GM12878 (cell line): Measurements from ENCODE around the gene FAM170B. TPM values are rescaled to one million over a fixed set of nuclear protein-coding genes. Genes with fewer than 3 reads are reported as not detected.

Experiments used
- ATAC-seq: fragments of 200-7000 bp; cut with Tn5 transposase; 3 replicates; pipeline ENCODE4 v1.9.1; 2020; ENCODE audit warnings: mild to moderate bottlenecking, moderate library complexity
- BruUV-seq: library from RNA; stranded (reverse); fragments of 400-500 nt; replicated peaks from 2 replicates; lab custom pipeline; 2021; lab: Mats Ljungman, UMichigan
- CTCF ChIA-PET: fragments of 300-600 bp; sonication (Branson Sonifier 250); formaldehyde crosslinking; extraction: SDS; loops from one replicate; lab custom pipeline; 2021; ENCODE audit warnings: inconsistent platforms; lab: Yijun Ruan, JAX
- POLR2A ChIA-PET: fragments of 350-600 bp; formaldehyde crosslinking; extraction: SDS; loops from one replicate; lab custom pipeline; 2021; ENCODE audit warnings: inconsistent platforms; lab: Charles Lee
- RAD21 ChIA-PET: fragments of 300-600 bp; sonication (Branson Sonifier 250); formaldehyde crosslinking; loops from one replicate; lab custom pipeline; 2023; ENCODE audit warnings: antibody characterized with exemption; ENCODE audit not compliant: unreplicated experiment; lab: Charles Lee
- SMC1A ChIA-PET: fragments of 300-600 bp; sonication (Branson Sonifier 250); formaldehyde crosslinking; loops from one replicate; lab custom pipeline; 2023; ENCODE audit not compliant: unreplicated experiment, uncharacterized antibody; lab: Charles Lee
- DNase-seq: peaks from one replicate; pipeline ENCODE4 v3.0.0-alpha.2; 2011; ENCODE audit warnings: low read depth, low spot score
- FAIRE-seq: peaks from 3 replicates; lab custom pipeline; 2011; peaks lifted over from hg19 to GRCh38; lab: Jason Lieb, UNC
- H2AFZ ChIP-seq: 2 replicates; pipeline ENCODE4 v1.6.0; 2011; ENCODE audit warnings: low read depth, low read length, control low read depth; ENCODE audit not compliant: control insufficient read depth
- H3K27ac ChIP-seq: 2 replicates; pipeline ENCODE4 v1.5.1; 2011; ENCODE audit warnings: control low read depth; ENCODE audit not compliant: control insufficient read depth, insufficient read depth
- H3K27me3 ChIP-seq, 2 experiments: replicated peaks in 1 of 2; 2 replicates each; pipeline versions ENCODE4 v1.6.0 to v1.6.1; 2011; ENCODE audit warnings: low read length in 1 of 2; ENCODE audit not compliant: control insufficient read depth in 2 of 2, insufficient read depth in 2 of 2
- H3K36me3 ChIP-seq, 2 experiments: 2 replicates each; pipeline ENCODE4 v1.5.1; 2011; ENCODE audit warnings: low read length in 1 of 2; ENCODE audit not compliant: control insufficient read depth in 2 of 2, insufficient read depth in 2 of 2
- H3K4me1 ChIP-seq: 2 replicates; pipeline ENCODE4 v1.6.1; 2011; ENCODE audit warnings: mild to moderate bottlenecking, low read length, moderate library complexity, mixed read lengths; ENCODE audit not compliant: control insufficient read depth, insufficient read depth
- H3K4me2 ChIP-seq: 2 replicates; pipeline ENCODE4 v1.6.0; 2011; ENCODE audit warnings: control low read depth; ENCODE audit not compliant: control insufficient read depth, insufficient read depth
- H3K4me3 ChIP-seq: fragments of 200-600 bp; sonication (generic); 2 replicates; pipeline ENCODE4 v1.5.1; 2016
- H3K79me2 ChIP-seq: 2 replicates; pipeline ENCODE4 v1.6.0; 2011; ENCODE audit warnings: low read length; ENCODE audit not compliant: control insufficient read depth, insufficient read depth
- H3K9ac ChIP-seq: 2 replicates; pipeline ENCODE4 v1.8.0; 2011; ENCODE audit warnings: low read length, control low read depth, mixed read lengths; ENCODE audit not compliant: control insufficient read depth, insufficient read depth
- H3K9me3 ChIP-seq: replicated peaks from 3 replicates; pipeline ENCODE4 v1.5.1; 2011; ENCODE audit warnings: mild to moderate bottlenecking, low read length; ENCODE audit not compliant: control insufficient read depth, insufficient read depth
- H4K20me1 ChIP-seq: 2 replicates; pipeline ENCODE4 v1.6.0; 2011; ENCODE audit not compliant: control insufficient read depth, insufficient read depth
- ATF7 ChIP-seq: fragments of 450-650 bp; IDR thresholded peaks from 2 replicates; pipeline ENCODE4 v1.6.1; 2016; ENCODE audit warnings: low read depth, mild to moderate bottlenecking
- CBX3 ChIP-seq: fragments of 200-600 bp; sonication (generic); IDR thresholded peaks from 2 replicates; pipeline ENCODE4 v1.6.1; 2016; ENCODE audit warnings: low read depth, borderline replicate concordance
- CEBPB ChIP-seq, 2 experiments: fragments of 150-350 bp in 1 of 2; IDR thresholded peaks; 2 replicates each; pipeline ENCODE4 v1.6.1; 2012 to 2014; ENCODE audit warnings: low read depth in 2 of 2, low read length in 2 of 2, borderline replicate concordance in 1 of 2, inconsistent platforms in 1 of 2
- HCFC1 ChIP-seq: fragments of 150-350 bp; IDR thresholded peaks from 2 replicates; pipeline ENCODE4 v1.6.1; 2014; ENCODE audit warnings: low read length
- IRF4 ChIP-seq: IDR thresholded peaks from 2 replicates; pipeline ENCODE4 v1.6.1; 2011; ENCODE audit warnings: low read depth, low read length
- JUND ChIP-seq: IDR thresholded peaks from 2 replicates; pipeline ENCODE4 v1.6.1; 2012; ENCODE audit warnings: low read depth, mild to moderate bottlenecking, low read length, improper control_type of control experiment, moderate library complexity
- NR2C2 ChIP-seq: IDR thresholded peaks from 2 replicates; pipeline ENCODE4 v1.6.1; 2011; ENCODE audit warnings: borderline replicate concordance, low read depth; ENCODE audit not compliant: control insufficient read depth, insufficient read length
- PAX8 ChIP-seq: fragments of 450-650 bp; IDR thresholded peaks from 2 replicates; pipeline ENCODE4 v1.6.1; 2017; ENCODE audit warnings: mild to moderate bottlenecking, moderate library complexity
- RELA ChIP-seq: fragments of 450-650 bp; IDR thresholded peaks from 2 replicates; pipeline ENCODE4 v1.8.0; 2014; ENCODE audit warnings: borderline replicate concordance; ENCODE audit not compliant: partially characterized antibody
- RFX5 ChIP-seq: IDR thresholded peaks from 2 replicates; pipeline ENCODE4 v1.6.1; 2011; ENCODE audit warnings: low read depth, low read length, improper control_type of control experiment
- SP1 ChIP-seq: IDR thresholded peaks from one replicate; pipeline ENCODE4 v1.6.1; 2011; ENCODE audit warnings: low read depth, low read length
- YBX1 ChIP-seq: fragments of 450-650 bp; IDR thresholded peaks from 2 replicates; pipeline ENCODE4 v1.6.1; 2016; ENCODE audit warnings: antibody characterized with exemption
- WGBS: methylation state at CpG from one replicate; pipeline ENCODE4 v1.1.6; 2016; ENCODE audit warnings: low lambda C conversion rate; ENCODE audit not compliant: insufficient replicate concordance, insufficient coverage; ENCODE audit errors: missing lambda C conversion rate; 5-methylcytosine and 5-hydroxymethylcytosine counted together
- in situ Hi-C: fragments of 300-500 bp; cut with MboI; formaldehyde crosslinking; loops from 9 replicates; pipeline ENCODE4 v1.14.3; 2018; ENCODE audit warnings: mixed read lengths
- intact Hi-C: fragments of 100-400 bp; cut with micrococcal nuclease; formaldehyde crosslinking; loops from one replicate; pipeline ENCODE4 v1.14.2; 2022; ENCODE audit not compliant: unreplicated experiment
- polyA plus RNA-seq, 11 experiments: library from polyadenylated mRNA; depleted of rRNA in 4 of 11; unstranded in 6 of 11; stranded (reverse) in 5 of 11; fragments of >200 nt; fragmentation: Nextera tagmentation in 4 of 11; fragmentation: Illumina TruSeq in 1 of 11; extraction: Ambion mirVana in 4 of 11; extraction: Trizol in 1 of 11; gene quantifications; 1 replicate in 1 of 11; 2 replicates in 10 of 11; pipeline versions ENCODE4 v1.2.1 to v1.2.3, GENCODE V29; 2011 to 2016; ENCODE audit warnings: inconsistent platforms in 2 of 11, missing spikeins in 2 of 11, low read depth in 1 of 11
- total RNA-seq, 4 experiments: library from RNA; depleted of rRNA in 3 of 4; stranded (reverse); fragments of >200 nt in 3 of 4; fragmentation: Illumina TruSeq in 1 of 4; extraction: Trizol in 1 of 4; gene quantifications; 2 replicates each; pipeline versions ENCODE4 v1.2.1 to v1.2.3, GENCODE V29; 2013 to 2021
- TF ChIP-seq, protein P1 (sequence below): fragments of 450-650 bp; IDR thresholded peaks from 2 replicates; pipeline ENCODE4 v1.6.1; 2017; ENCODE audit warnings: mild to moderate bottlenecking
- TF ChIP-seq, protein P2 (sequence below): fragments of 450-650 bp; IDR thresholded peaks from 2 replicates; pipeline ENCODE4 v1.6.1; 2016; ENCODE audit warnings: mild to moderate bottlenecking

The FAM170B gene
- total and polyA plus RNA-seq, 10 of the 15 experiments (the other 5 are each of a cell fraction or from before 2014, with no cell fraction given), result not detected

DNA sequence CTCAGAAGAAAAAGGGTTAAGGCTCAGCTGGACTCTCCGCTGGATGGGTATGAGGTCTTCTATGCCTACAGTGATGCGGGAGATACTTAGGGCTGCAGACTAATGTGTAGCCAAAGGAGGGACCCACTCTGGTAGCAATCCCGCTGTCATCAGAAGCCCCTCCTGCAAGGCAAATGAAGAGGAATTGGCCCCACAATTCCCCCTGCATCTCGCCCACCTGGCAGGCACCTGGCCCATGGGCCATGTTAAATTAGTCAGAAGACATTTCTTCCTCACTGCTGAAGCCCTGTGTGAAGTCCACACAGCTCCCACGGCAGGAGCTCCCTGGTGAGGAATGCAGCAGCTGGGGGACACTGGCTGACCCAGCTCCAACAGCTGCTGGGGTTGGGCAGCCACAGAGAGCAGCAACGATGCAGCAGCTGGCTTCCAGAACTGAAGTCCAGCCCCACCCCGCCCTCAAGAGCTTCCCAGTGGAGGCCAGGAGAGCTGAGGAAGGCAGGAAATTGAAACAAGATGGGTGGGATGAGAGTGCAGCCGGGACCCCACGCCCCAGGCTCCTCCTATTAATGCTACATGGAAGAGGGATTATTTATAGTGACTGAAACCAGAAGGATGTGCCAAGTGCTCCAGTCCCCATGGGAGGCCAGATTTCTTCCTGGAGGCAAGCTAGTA is 24.0 kb downstream of the FAM170B start:
- Histone ChIP-seq H3K27ac (no peak overlapping the region), H3K36me3 (no peaks in the 10 kb centered on the region), H4K20me1 (no peaks in the 10 kb centered on the region), H3K27me3 (peaks cover 0 to 3% of the 10 kb centered on the region in 2 experiments; a peak in 2 of 4 replicates), H3K4me1 (no peaks in the 10 kb centered on the region), H3K9me3 (no peaks in the 10 kb centered on the region), H2AFZ (no peak overlapping the region), H3K9ac (no peak overlapping the region), H3K4me2 (no peak overlapping the region), H3K4me3 (no peak overlapping the region), H3K79me2 (no peaks in the 10 kb centered on the region)
- ChIA-PET RAD21 (no interaction called here), SMC1A (interaction anchor here (2.0 kb wide), 1 partner anchor 9 kb away, joined by 5 read pairs; no protein-coding TSS in a partner anchor), POLR2A (no interaction called here), CTCF (interaction anchor here (1.4 kb wide), 1 partner anchor 9 kb away, joined by 3 read pairs; no protein-coding TSS in a partner anchor)
- TF ChIP-seq JUND, result no peak
- no peak for TF ChIP-seq RELA
- TF ChIP-seq RFX5, result no peak
- TF ChIP-seq, protein P1, sequence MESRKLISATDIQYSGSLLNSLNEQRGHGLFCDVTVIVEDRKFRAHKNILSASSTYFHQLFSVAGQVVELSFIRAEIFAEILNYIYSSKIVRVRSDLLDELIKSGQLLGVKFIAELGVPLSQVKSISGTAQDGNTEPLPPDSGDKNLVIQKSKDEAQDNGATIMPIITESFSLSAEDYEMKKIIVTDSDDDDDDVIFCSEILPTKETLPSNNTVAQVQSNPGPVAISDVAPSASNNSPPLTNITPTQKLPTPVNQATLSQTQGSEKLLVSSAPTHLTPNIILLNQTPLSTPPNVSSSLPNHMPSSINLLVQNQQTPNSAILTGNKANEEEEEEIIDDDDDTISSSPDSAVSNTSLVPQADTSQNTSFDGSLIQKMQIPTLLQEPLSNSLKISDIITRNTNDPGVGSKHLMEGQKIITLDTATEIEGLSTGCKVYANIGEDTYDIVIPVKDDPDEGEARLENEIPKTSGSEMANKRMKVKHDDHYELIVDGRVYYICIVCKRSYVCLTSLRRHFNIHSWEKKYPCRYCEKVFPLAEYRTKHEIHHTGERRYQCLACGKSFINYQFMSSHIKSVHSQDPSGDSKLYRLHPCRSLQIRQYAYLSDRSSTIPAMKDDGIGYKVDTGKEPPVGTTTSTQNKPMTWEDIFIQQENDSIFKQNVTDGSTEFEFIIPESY, result no peak
- no peak for TF ChIP-seq IRF4
- no peak for TF ChIP-seq CBX3
- no peak for TF ChIP-seq NR2C2
- TF ChIP-seq SP1, result no peak
- TF ChIP-seq ATF7, result no peak
- TF ChIP-seq CEBPB (IDR thresholded peaks at IDR 0.05; ENCODE audit: borderline replicate concordance in 1 of 2, low read depth in 2 of 2, low read length in 2 of 2), result no peak
- no peak for TF ChIP-seq YBX1
- TF ChIP-seq, protein P2, sequence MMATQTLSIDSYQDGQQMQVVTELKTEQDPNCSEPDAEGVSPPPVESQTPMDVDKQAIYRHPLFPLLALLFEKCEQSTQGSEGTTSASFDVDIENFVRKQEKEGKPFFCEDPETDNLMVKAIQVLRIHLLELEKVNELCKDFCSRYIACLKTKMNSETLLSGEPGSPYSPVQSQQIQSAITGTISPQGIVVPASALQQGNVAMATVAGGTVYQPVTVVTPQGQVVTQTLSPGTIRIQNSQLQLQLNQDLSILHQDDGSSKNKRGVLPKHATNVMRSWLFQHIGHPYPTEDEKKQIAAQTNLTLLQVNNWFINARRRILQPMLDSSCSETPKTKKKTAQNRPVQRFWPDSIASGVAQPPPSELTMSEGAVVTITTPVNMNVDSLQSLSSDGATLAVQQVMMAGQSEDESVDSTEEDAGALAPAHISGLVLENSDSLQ, result no peak
- TF ChIP-seq PAX8, result no peak
- TF ChIP-seq HCFC1, result no peak
- no TSS peak for BruUV-seq
- FAIRE-seq, result no peak
- no peak for ATAC-seq
- WGBS, result 24% methylated on average over 9 of the region's 9 CpGs
- in situ Hi-C loops (no loop called here), intact Hi-C loops (no loop called here)
- DNase-seq, result no peak
